Dedifferentiated amniotic fluid mesenchymal stem cell (primary cell): ENCODE measurements around the gene SF3A2.

Experiments used
- DNase-seq: peaks from one replicate; pipeline ENCODE4 v3.0.0-alpha.2; 2016; ENCODE audit errors: extremely low spot score

The SF3A2 gene

GRCh38 chr19:2253106-2254063 lies 16.8 kb downstream of the SF3A2 start:
- DNase-seq, result no peak

- DNase-seq, result no peak
These were observed 17.6 kb downstream of the SF3A2 start for GRCh38 chr19:2254064-2254872.

GRCh38 chr19:2255112-2255845 lies 18.7 kb downstream of the SF3A2 start:
- no peak for DNase-seq

GRCh38 chr19:2255982-2256685 lies 19.5 kb downstream of the SF3A2 start, which contains the start of gene JSRP1:
TSS of gene JSRP1 (minus strand) at chr19:2256417. CDS start at chr19:2255314, 1,103 bp downstream.
- DNase-seq, result no peak

GRCh38 chr19:2259336-2259735 lies 22.7 kb downstream of the SF3A2 start:
- DNase-seq, result no peak

- no peak for DNase-seq
These were observed 23.7 kb downstream of the SF3A2 start for GRCh38 chr19:2260341-2260805.

GRCh38 chr19:2261438-2262172 lies 25.0 kb downstream of the SF3A2 start:
- no peak for DNase-seq

- DNase-seq, result no peak
These were observed 29.8 kb downstream of the SF3A2 start for GRCh38 chr19:2266183-2266993.

- no peak for DNase-seq
These were observed 31.8 kb downstream of the SF3A2 start for GRCh38 chr19:2268480-2268830.

- no peak for DNase-seq
These were observed 32.2 kb downstream of the SF3A2 start for GRCh38 chr19:2268861-2269243.

- peak; percentile 93 for DNase-seq
These were observed 32.9 kb downstream of the SF3A2 start for GRCh38 chr19:2269244-2270156.

GRCh38 chr19:2270157-2270422 lies 33.5 kb downstream of the SF3A2 start:
- no peak for DNase-seq

- DNase-seq, result peak; percentile 67
These were observed 34.0 kb downstream of the SF3A2 start for GRCh38 chr19:2270423-2271233.

GRCh38 chr19:2271234-2272103 lies 34.8 kb downstream of the SF3A2 start:
- peak; percentile 41 for DNase-seq

GRCh38 chr19:2273356-2274184 lies 36.9 kb downstream of the SF3A2 start:
- peak; percentile 24 for DNase-seq

- no peak for DNase-seq
These were observed 37.6 kb downstream of the SF3A2 start for GRCh38 chr19:2274185-2274711.
